ENCODE data around the gene CCDC160.
"Not testable (repeated sequence)": the region's sequence is repeated elsewhere in the genome, so short reads cannot be mapped to it uniquely, and the experiment has no call there.

CCDC160 gene

DNA sequence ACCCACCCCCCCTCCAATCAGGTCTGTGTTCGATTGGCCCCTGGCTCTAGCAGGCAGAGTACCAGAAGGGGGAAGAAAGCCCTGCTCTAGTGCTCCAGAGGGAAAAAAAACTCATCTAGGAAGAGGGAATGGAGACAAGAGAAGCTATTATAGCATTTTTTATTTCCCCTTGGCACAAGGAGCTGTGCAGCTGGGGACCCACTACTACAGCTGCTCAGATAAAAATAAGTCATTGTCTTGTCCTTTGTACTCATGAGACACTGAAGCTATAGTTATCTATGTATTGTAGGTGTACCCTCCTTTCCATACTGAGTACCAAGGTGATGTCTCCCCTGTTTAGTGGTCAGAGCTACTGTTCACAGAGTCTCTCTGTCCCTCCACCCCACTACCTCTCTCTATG is 14.3 kb downstream of the CCDC160 start:
- Mint-ChIP-seq H3K4me1 (ENCODE audit: low read depth) (no peaks in the 10 kb centered on the region), H3K4me3 (no peak overlapping the region), H3K27me3 (no peaks in the 10 kb centered on the region), H3K27ac (no peak overlapping the region), H3K36me3 (ENCODE audit: low read depth) (no peaks in the 10 kb centered on the region), H3K9me3 (no peaks in the 10 kb centered on the region)

DNA sequence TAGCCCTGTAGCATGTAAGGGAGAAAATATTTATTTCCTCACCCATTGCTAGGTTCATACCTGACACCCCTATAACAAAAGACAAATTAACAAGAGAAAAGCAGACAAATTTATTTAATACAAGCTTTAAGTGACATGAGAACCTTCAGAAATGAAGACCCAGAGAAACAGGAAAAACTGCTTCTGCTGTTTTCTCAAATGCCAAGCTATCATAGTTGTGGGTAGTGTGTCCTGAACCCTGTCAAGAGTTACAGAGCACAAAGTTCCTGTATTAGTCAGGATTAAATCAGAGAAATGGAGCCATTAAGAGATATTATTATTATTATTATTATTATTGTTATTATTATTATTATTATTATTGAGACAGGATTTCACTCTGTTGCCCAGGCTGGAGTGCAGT is 17.5 kb downstream of the CCDC160 start:
- H3K27me3 Mint-ChIP-seq: no peaks in the 10 kb centered on the region
- H3K4me1 Mint-ChIP-seq (ENCODE audit: low read depth): no peaks in the 10 kb centered on the region
- no peaks in the 10 kb centered on the region for H3K36me3 Mint-ChIP-seq (ENCODE audit: low read depth)
- H3K27ac Mint-ChIP-seq: no peak overlapping the region
- H3K4me3 Mint-ChIP-seq: no peak overlapping the region
- no peaks in the 10 kb centered on the region for H3K9me3 Mint-ChIP-seq

DNA sequence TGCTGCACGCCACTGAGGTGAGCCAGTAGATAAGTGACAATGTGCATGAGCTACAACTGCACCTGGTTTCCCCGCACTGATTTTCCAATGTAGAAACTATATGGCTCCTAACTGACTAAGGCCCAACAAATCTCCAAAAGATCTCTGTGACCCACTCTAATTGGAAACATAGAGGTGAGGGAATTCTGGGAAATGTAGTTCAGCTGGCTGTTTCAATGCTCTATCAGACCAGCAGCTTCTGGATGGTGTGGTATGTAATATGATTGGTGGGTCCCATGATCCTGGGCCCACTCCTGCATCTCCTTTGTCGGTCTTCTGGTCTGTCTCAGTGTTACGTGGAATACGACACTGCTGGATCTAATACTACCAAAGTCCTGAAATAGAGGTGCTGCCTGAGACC is 18.6 kb downstream of the CCDC160 start:
- no peak overlapping the region for H3K27ac Mint-ChIP-seq
- no peaks in the 10 kb centered on the region for H3K27me3 Mint-ChIP-seq
- no peaks in the 10 kb centered on the region for H3K4me1 Mint-ChIP-seq (ENCODE audit: low read depth)
- H3K4me3 Mint-ChIP-seq: no peak overlapping the region
- H3K9me3 Mint-ChIP-seq: no peaks in the 10 kb centered on the region
- no peaks in the 10 kb centered on the region for H3K36me3 Mint-ChIP-seq (ENCODE audit: low read depth)

DNA sequence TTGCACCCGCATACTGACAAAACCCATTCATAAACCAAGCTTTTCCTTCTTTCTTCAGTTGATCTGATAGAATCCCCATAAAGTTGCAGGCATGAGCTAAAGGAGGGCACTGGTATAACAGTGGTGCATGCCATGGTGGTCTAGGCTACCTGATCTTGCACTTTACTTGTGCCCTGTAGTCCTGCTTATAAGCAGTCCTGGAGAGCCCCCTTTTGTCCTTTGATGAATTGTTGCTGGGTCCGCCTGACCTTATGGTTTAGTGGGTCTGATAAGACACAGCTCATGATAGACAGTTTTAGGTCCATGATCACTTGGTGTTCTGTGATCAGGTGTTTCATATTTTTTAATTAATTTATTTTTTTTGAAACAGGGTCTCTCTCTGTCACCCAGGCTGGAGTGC is 19.7 kb downstream of the CCDC160 start:
- no peaks in the 10 kb centered on the region for H3K4me1 Mint-ChIP-seq (ENCODE audit: low read depth)
- H3K9me3 Mint-ChIP-seq: no peaks in the 10 kb centered on the region
- H3K27me3 Mint-ChIP-seq: no peaks in the 10 kb centered on the region
- no peak overlapping the region for H3K27ac Mint-ChIP-seq
- no peak overlapping the region for H3K4me3 Mint-ChIP-seq
- H3K36me3 Mint-ChIP-seq (ENCODE audit: low read depth): no peaks in the 10 kb centered on the region

DNA sequence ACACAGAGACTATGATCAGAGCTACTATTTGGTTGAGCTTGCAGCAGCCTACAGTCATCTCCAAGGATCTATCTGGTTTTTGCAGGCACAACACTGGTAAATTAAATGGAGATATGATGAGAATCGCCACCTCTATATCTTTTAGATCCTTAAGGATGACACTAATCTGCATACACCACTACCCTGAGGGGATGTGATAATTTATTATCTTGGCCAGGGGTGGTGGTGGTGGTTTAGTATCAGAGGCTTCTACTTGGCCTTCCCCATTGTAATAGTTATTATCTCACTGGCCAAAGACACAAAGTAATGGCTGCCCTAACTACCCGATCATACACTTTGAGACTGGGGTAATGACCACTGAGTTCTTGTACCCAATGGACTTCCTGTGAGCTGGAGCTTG is 21.2 kb downstream of the CCDC160 start:
- Mint-ChIP-seq H3K4me3 (no peak overlapping the region), H3K36me3 (ENCODE audit: low read depth) (no peaks in the 10 kb centered on the region), H3K27me3 (no peaks in the 10 kb centered on the region), H3K9me3 (no peaks in the 10 kb centered on the region), H3K27ac (no peak overlapping the region), H3K4me1 (ENCODE audit: low read depth) (no peaks in the 10 kb centered on the region)

- H3K4me3 Mint-ChIP-seq; H3K4me1 Mint-ChIP-seq (ENCODE audit: low read depth); H3K27me3 Mint-ChIP-seq; H3K9me3 Mint-ChIP-seq; H3K27ac Mint-ChIP-seq; H3K36me3 Mint-ChIP-seq (ENCODE audit: low read depth): not testable (repeated sequence)
Observed at GRCh38 chrX:134285934-134286333, 49.0 kb downstream of the CCDC160 start.

DNA sequence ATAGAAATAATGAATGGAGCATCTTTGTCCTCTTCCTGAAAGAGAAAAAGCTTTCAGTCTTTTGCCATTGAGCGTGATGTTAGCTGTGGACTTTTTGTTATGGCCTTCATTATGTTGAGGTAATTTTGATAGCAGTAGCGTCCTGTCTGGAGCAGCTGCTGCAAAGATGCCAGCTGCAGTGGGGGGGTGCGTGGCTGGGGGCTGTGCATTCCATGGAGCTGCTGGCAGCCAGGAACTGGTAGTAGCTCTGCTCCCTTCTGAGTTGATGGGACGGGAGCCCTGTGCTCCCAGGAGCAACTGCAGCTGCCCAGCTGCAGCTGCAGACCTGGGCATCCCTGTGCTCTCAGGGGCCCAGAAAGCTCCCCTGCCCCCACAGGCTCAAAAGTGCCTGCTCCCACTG is 50.4 kb downstream of the CCDC160 start:
- no peaks in the 10 kb centered on the region for H3K27me3 Mint-ChIP-seq
- peaks cover 1% of the 10 kb centered on the region for H3K9me3 Mint-ChIP-seq
- no peak overlapping the region for H3K4me3 Mint-ChIP-seq
- H3K36me3 Mint-ChIP-seq (ENCODE audit: low read depth): no peaks in the 10 kb centered on the region
- H3K4me1 Mint-ChIP-seq (ENCODE audit: low read depth): no peaks in the 10 kb centered on the region
- H3K27ac Mint-ChIP-seq: no peak overlapping the region

GRCh38 chrX:134294548-134294947 is 57.6 kb downstream of the CCDC160 start:
- Mint-ChIP-seq H3K4me1 (ENCODE audit: low read depth) (no peaks in the 10 kb centered on the region), H3K36me3 (ENCODE audit: low read depth) (no peaks in the 10 kb centered on the region), H3K4me3 (no peak overlapping the region), H3K9me3 (peaks cover 5% of the 10 kb centered on the region), H3K27me3 (peaks cover 7% of the 10 kb centered on the region), H3K27ac (no peak overlapping the region)
